SK-N-SH (cell line): ENCODE results near the gene TSPAN15.

Experiments used
- CTCF ChIP-seq: fragments of 200-600 bp; sonication (generic); IDR thresholded peaks from 2 replicates; pipeline ENCODE4 v1.6.1; 2017; ENCODE audit warnings: antibody characterized with exemption, mild to moderate bottlenecking, moderate library complexity
- ELF1 ChIP-seq: IDR thresholded peaks from 2 replicates; pipeline ENCODE4 v1.4.0; 2012
- EP300 ChIP-seq, 2 experiments: IDR thresholded peaks; 2 replicates each; pipeline versions ENCODE4 v1.4.0 to v1.6.1; 2012; ENCODE audit warnings: borderline replicate concordance in 1 of 2, low read depth in 1 of 2, low read length in 1 of 2
- GATA2 ChIP-seq: sonication (generic); formaldehyde crosslinking; IDR thresholded peaks from 2 replicates; pipeline ENCODE4 v1.5.0; 2020; ENCODE audit warnings: mild to moderate bottlenecking, missing genetic modification reagents
- MXI1 ChIP-seq: IDR thresholded peaks from 2 replicates; pipeline ENCODE4 v1.6.1; 2012; ENCODE audit warnings: mild to moderate bottlenecking, low read depth, low read length, improper control_type of control experiment
- NFIC ChIP-seq: IDR thresholded peaks from 2 replicates; pipeline ENCODE4 v1.4.0; 2012; ENCODE audit warnings: borderline replicate concordance
- NRF1 ChIP-seq: IDR thresholded peaks from 2 replicates; pipeline ENCODE4 v1.6.1; 2012; ENCODE audit warnings: low read depth, mild to moderate bottlenecking, low read length
- POLR2AphosphoS5 ChIP-seq: IDR thresholded peaks from 2 replicates; pipeline ENCODE4 v1.6.1; 2012; ENCODE audit warnings: low read depth, low read length
- RCOR1 ChIP-seq: fragments of 150-350 bp; IDR thresholded peaks from 2 replicates; pipeline ENCODE4 v1.6.1; 2017; ENCODE audit warnings: antibody characterized with exemption, low read length
- REST ChIP-seq: IDR thresholded peaks from 2 replicates; pipeline ENCODE4 v1.6.1; 2012; ENCODE audit warnings: mild to moderate bottlenecking, low read depth, low read length, moderate library complexity
- TAF1 ChIP-seq: IDR thresholded peaks from 2 replicates; pipeline ENCODE4 v1.6.1; 2012; ENCODE audit warnings: low read depth, mild to moderate bottlenecking, low read length, moderate library complexity, borderline replicate concordance
- TCF12 ChIP-seq: IDR thresholded peaks from 2 replicates; pipeline ENCODE4 v1.4.0; 2012
- TEAD4 ChIP-seq: IDR thresholded peaks from 2 replicates; pipeline ENCODE4 v1.4.0; 2012; ENCODE audit warnings: mild to moderate bottlenecking, borderline replicate concordance; ENCODE audit not compliant: insufficient read depth
- YY1 ChIP-seq: IDR thresholded peaks from 2 replicates; pipeline ENCODE4 v1.4.0; 2012; ENCODE audit warnings: low read depth, mild to moderate bottlenecking

- TF ChIP-seq CTCF = no peak
- no peak for TF ChIP-seq NRF1
- TF ChIP-seq ELF1 = no peak
- no peak for TF ChIP-seq EP300 (IDR thresholded peaks at IDR 0.05; ENCODE audit: borderline replicate concordance in 1 of 2, low read depth in 1 of 2, low read length in 1 of 2)
- no peak for TF ChIP-seq POLR2AphosphoS5
- no peak for TF ChIP-seq TCF12
- TF ChIP-seq GATA2 (CRISPR knock-in tag) = no peak
- no peak for TF ChIP-seq TEAD4
- TF ChIP-seq REST = no peak
- no peak for TF ChIP-seq YY1
- TF ChIP-seq RCOR1 = no peak
- no peak for TF ChIP-seq NFIC
- no peak for TF ChIP-seq MXI1
- no peak for TF ChIP-seq TAF1
These were observed 49.7 kb downstream of the TSPAN15 start for GRCh38 chr10:69500864-69501468.
